A673 (cell line): ENCODE data around the gene AADACL3. TPM values are rescaled to one million over a fixed set of nuclear protein-coding genes. Genes with fewer than 3 reads are reported as not detected.

ENCODE experiments used
- BruUV-seq: library from RNA; stranded (reverse); fragments of 400-500 nt; replicated peaks from 2 replicates; lab custom pipeline; 2021; lab: Mats Ljungman, UMichigan
- CTCF ChIA-PET: fragments of 300-600 bp; sonication (Branson Sonifier 250); formaldehyde crosslinking; loops from one replicate; lab custom pipeline; 2022; ENCODE audit warnings: antibody characterized with exemption; lab: Charles Lee
- POLR2A ChIA-PET: fragments of 300-600 bp; sonication (Branson Sonifier 250); formaldehyde crosslinking; loops from one replicate; lab custom pipeline; 2022; ENCODE audit warnings: antibody characterized with exemption; ENCODE audit not compliant: low non-redundant PET; lab: Charles Lee
- DNase-seq: peaks from one replicate; pipeline ENCODE4 v3.0.0-alpha.2; 2015; ENCODE audit warnings: low spot score
- H3K27ac ChIP-seq: fragments of 200-600 bp; sonication (generic); 2 replicates; pipeline ENCODE4 v1.5.1; 2016; ENCODE audit warnings: mixed run types, low read depth, mild to moderate bottlenecking, mixed read lengths, antibody characterized with exemption, low read length; ENCODE audit not compliant: poor library complexity, severe bottlenecking
- H3K27me3 ChIP-seq: fragments of 200-600 bp; sonication (generic); replicated peaks from 2 replicates; pipeline ENCODE4 v1.6.1; 2017; ENCODE audit warnings: mixed run types, low read depth, mild to moderate bottlenecking, mixed read lengths, antibody characterized with exemption, low read length; ENCODE audit not compliant: insufficient read depth, poor library complexity
- H3K36me3 ChIP-seq: fragments of 200-600 bp; sonication (generic); 2 replicates; pipeline ENCODE4 v1.6.1; 2016; ENCODE audit warnings: mixed run types, mild to moderate bottlenecking, mixed read lengths, antibody characterized with exemption, low read length; ENCODE audit not compliant: insufficient read depth, poor library complexity, severe bottlenecking
- H3K4me1 ChIP-seq: fragments of 200-600 bp; sonication (generic); 2 replicates; pipeline ENCODE4 v1.6.1; 2017; ENCODE audit warnings: mixed run types, mild to moderate bottlenecking, mixed read lengths, antibody characterized with exemption, low read length; ENCODE audit not compliant: insufficient read depth, poor library complexity, severe bottlenecking
- H3K4me3 ChIP-seq: fragments of 200-600 bp; sonication (generic); 2 replicates; pipeline ENCODE4 v1.5.1; 2016; ENCODE audit warnings: low read depth, mixed run types, mild to moderate bottlenecking, mixed read lengths, low read length; ENCODE audit not compliant: poor library complexity, severe bottlenecking
- H3K9me3 ChIP-seq: fragments of 200-600 bp; sonication (generic); 2 replicates; pipeline ENCODE4 v1.6.1; 2016; ENCODE audit warnings: mixed run types, low read depth, mild to moderate bottlenecking, mixed read lengths, antibody characterized with exemption, low read length; ENCODE audit not compliant: poor library complexity, severe bottlenecking
- EZH2 ChIP-seq: fragments of 200-600 bp; sonication (generic); IDR thresholded peaks from 2 replicates; pipeline ENCODE4 v1.6.1; 2017; ENCODE audit warnings: borderline replicate concordance, low read depth, mild to moderate bottlenecking, mixed read lengths, antibody characterized with exemption, low read length; ENCODE audit not compliant: poor library complexity, severe bottlenecking
- intact Hi-C: fragments of 100-400 bp; cut with micrococcal nuclease; formaldehyde crosslinking; loops from one replicate; pipeline ENCODE4 v1.10.0; 2022; ENCODE audit not compliant: unreplicated experiment
- total RNA-seq: library from RNA; stranded (reverse); gene quantifications from 2 replicates; pipeline ENCODE4 v1.2.3, GENCODE V29; 2021
- TF ChIP-seq, protein P1 (sequence below): fragments of 300-800, 200-600 bp; sonication (generic); conservative IDR thresholded peaks from 2 replicates; pipeline ENCODE4 v1.5.1; 2017; ENCODE audit warnings: low read depth, mild to moderate bottlenecking, antibody characterized with exemption, low read length, moderate library complexity, mixed read lengths

The AADACL3 gene
- total RNA-seq, 1 experiment from 2014 or later, result not detected

DNA sequence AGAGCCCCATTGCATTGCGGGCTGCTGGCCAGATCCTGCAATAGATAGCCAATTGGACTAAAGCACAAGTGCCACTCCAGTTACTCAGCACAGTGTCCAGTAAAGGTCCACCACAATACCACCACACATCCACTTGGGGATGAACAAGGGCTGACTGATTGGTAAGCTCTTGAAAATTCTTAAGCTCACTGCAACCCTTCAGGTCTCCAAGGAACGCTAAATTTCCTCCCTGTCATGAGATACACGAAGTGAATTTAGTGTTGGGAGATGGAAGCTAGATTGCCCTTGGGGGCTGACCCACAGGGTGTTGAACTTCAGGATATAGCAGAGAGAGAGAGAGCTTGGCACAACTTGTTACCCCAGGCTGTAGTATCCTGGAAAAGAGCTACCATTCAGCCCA, 9.8 kb upstream of the AADACL3 start:
- H3K36me3 ChIP-seq, result no peaks in the 10 kb centered on the region
- intact Hi-C loops, result no loop called here
- no peak overlapping the region for H3K27ac ChIP-seq
- no TSS peak for BruUV-seq
- no peaks in the 10 kb centered on the region for H3K9me3 ChIP-seq
- ChIA-PET CTCF (no interaction called here), POLR2A (no interaction called here)
- no peaks in the 10 kb centered on the region for H3K4me1 ChIP-seq
- H3K27me3 ChIP-seq, result no peaks in the 10 kb centered on the region
- no peak for DNase-seq
- no peak overlapping the region for H3K4me3 ChIP-seq
- TF ChIP-seq, protein P1, sequence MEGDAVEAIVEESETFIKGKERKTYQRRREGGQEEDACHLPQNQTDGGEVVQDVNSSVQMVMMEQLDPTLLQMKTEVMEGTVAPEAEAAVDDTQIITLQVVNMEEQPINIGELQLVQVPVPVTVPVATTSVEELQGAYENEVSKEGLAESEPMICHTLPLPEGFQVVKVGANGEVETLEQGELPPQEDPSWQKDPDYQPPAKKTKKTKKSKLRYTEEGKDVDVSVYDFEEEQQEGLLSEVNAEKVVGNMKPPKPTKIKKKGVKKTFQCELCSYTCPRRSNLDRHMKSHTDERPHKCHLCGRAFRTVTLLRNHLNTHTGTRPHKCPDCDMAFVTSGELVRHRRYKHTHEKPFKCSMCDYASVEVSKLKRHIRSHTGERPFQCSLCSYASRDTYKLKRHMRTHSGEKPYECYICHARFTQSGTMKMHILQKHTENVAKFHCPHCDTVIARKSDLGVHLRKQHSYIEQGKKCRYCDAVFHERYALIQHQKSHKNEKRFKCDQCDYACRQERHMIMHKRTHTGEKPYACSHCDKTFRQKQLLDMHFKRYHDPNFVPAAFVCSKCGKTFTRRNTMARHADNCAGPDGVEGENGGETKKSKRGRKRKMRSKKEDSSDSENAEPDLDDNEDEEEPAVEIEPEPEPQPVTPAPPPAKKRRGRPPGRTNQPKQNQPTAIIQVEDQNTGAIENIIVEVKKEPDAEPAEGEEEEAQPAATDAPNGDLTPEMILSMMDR, result no peak
- TF ChIP-seq EZH2, result no peak

DNA sequence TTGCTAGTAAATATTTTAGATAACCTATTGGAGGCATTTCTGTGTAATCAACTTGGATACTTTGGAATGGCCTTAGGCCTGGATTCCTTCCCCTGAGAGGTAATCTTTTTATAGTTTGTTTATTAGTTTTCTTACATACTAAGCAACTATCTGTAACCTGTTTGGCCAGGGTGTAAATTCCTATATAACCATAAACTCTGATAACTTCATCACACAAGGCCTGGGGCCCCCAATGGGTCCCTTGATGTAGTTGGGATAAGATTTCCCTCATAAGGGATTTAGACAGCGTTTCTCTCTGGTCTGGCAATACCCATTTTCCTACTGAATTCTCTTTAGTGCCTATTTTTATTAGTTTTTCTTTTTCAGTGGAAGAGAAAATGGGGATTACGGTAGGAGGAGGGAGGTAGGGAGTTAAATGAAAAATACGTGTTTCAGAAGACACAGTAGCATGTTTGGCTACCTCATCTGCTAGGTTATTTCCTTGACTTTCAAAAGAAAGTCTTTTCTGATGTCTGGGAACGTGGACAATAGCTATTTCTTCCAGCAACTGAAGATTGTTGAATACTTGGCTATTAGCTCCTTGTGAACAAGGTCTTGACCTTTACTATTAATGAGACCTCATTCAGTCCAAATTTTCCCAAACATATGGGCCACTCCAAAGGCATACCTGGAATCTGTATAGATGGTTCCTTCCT, 7.4 kb upstream of the AADACL3 start:
- DNase-seq, result no peak
- BruUV-seq, result no TSS peak
- TF ChIP-seq, protein P1, result no peak
- no peak for TF ChIP-seq EZH2
- H3K27ac ChIP-seq, result no peak overlapping the region
- ChIA-PET CTCF (no interaction called here), POLR2A (no interaction called here)
- H3K36me3 ChIP-seq, result no peaks in the 10 kb centered on the region
- H3K27me3 ChIP-seq, result no peaks in the 10 kb centered on the region
- intact Hi-C loops, result no loop called here
- no peaks in the 10 kb centered on the region for H3K9me3 ChIP-seq
- peaks cover 6% of the 10 kb centered on the region for H3K4me1 ChIP-seq
- no peak overlapping the region for H3K4me3 ChIP-seq

DNA sequence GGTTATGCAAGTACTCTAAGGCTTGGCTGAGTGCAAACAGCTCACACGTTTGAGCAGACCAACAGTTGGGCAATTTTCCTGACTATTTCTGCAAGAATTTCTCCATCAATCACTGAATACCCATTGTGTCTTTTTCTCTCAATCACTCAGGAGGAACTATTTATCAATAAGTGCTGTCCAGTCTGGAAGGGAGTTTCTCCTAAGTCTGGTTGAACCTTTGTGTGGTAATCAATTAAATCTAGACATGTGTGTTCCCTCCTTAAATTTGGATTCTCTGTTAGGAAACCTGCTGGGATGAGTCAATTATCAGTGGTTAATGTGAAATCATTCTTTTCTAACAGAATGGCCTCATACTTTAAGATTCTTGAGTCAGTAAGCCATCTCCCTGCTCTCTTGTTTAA, 6.8 kb upstream of the AADACL3 start:
- no peak for TF ChIP-seq EZH2
- TF ChIP-seq, protein P1, result no peak
- no TSS peak for BruUV-seq
- DNase-seq, result no peak
- Histone ChIP-seq H3K36me3 (no peaks in the 10 kb centered on the region), H3K4me3 (no peak overlapping the region), H3K27me3 (no peaks in the 10 kb centered on the region), H3K27ac (no peak overlapping the region), H3K4me1 (peaks cover 6% of the 10 kb centered on the region), H3K9me3 (no peaks in the 10 kb centered on the region)
- intact Hi-C loops, result no loop called here
- ChIA-PET CTCF (no interaction called here), POLR2A (no interaction called here)
